PC-9 (cell line): ENCODE measurements around the gene SEL1L3. TPM values are rescaled to one million over a fixed set of nuclear protein-coding genes. Genes with fewer than 3 reads are reported as not detected.

Source experiments
- BruUV-seq: library from RNA; stranded (reverse); fragments of 400-500 nt; replicated peaks from 2 replicates; lab custom pipeline; 2021; lab: Mats Ljungman, UMichigan
- CTCF ChIA-PET: fragments of 300-600 bp; sonication (Branson Sonifier 250); formaldehyde crosslinking; loops from one replicate; lab custom pipeline; 2022; ENCODE audit warnings: antibody characterized with exemption; lab: Charles Lee
- POLR2A ChIA-PET: fragments of 300-600 bp; sonication (Branson Sonifier 250); formaldehyde crosslinking; loops from one replicate; lab custom pipeline; 2022; ENCODE audit warnings: antibody characterized with exemption; ENCODE audit not compliant: unreplicated experiment; lab: Charles Lee
- DNase-seq, 2 experiments: peaks; one replicate each; pipeline versions ENCODE4 v3.0.0 to v3.0.0-alpha.2; 2015 to 2022; ENCODE audit warnings: mixed read lengths in 1 of 2
- H2AFZ ChIP-seq: fragments of 200-600 bp; sonication (generic); 2 replicates; pipeline ENCODE4 v1.8.1; 2017; ENCODE audit warnings: antibody characterized with exemption
- H3F3A ChIP-seq: fragments of 200-600 bp; sonication (generic); 2 replicates; pipeline ENCODE4 v1.8.1; 2017; ENCODE audit warnings: antibody characterized with exemption, mild to moderate bottlenecking, low read depth; ENCODE audit not compliant: insufficient read depth
- H3K27ac ChIP-seq: fragments of 200-600 bp; sonication (generic); 2 replicates; pipeline ENCODE4 v1.6.1; 2016; ENCODE audit warnings: mixed run types
- H3K27me3 ChIP-seq: fragments of 200-600 bp; sonication (generic); 2 replicates; pipeline ENCODE4 v1.6.1; 2016; ENCODE audit warnings: low read depth, mixed run types; ENCODE audit not compliant: insufficient read depth
- H3K36me3 ChIP-seq: fragments of 200-600 bp; sonication (generic); 2 replicates; pipeline ENCODE4 v1.6.1; 2016; ENCODE audit warnings: low read depth, mixed run types
- H3K4me1 ChIP-seq: fragments of 200-600 bp; sonication (generic); replicated peaks from 2 replicates; pipeline ENCODE4 v1.6.1; 2016; ENCODE audit warnings: mixed run types; ENCODE audit not compliant: insufficient read depth
- H3K4me2 ChIP-seq: fragments of 200-600 bp; sonication (generic); 2 replicates; pipeline ENCODE4 v1.6.1; 2017; ENCODE audit warnings: mixed run types
- H3K4me3 ChIP-seq: fragments of 200-600 bp; sonication (generic); 2 replicates; pipeline ENCODE4 v1.6.1; 2016; ENCODE audit warnings: mixed run types
- H3K79me2 ChIP-seq: fragments of 200-600 bp; sonication (generic); 2 replicates; pipeline ENCODE4 v1.6.1; 2017; ENCODE audit warnings: low read depth, mixed run types
- H3K9me2 ChIP-seq: fragments of 200-600 bp; sonication (generic); 2 replicates; pipeline ENCODE4 v1.8.1; 2017; ENCODE audit warnings: mild to moderate bottlenecking; ENCODE audit not compliant: insufficient read depth
- H3K9me3 ChIP-seq: fragments of 200-600 bp; sonication (generic); 2 replicates; pipeline ENCODE4 v1.8.1; 2016; ENCODE audit warnings: low read depth; ENCODE audit not compliant: insufficient read depth
- H4K20me1 ChIP-seq: fragments of 200-600 bp; sonication (generic); 2 replicates; pipeline ENCODE4 v1.8.1; 2017; ENCODE audit not compliant: insufficient read depth
- EZH2 ChIP-seq: fragments of 200-600 bp; sonication (generic); IDR thresholded peaks from 2 replicates; pipeline ENCODE4 v1.8.0; 2017; ENCODE audit warnings: antibody characterized with exemption, low read depth
- intact Hi-C: fragments of 100-400 bp; cut with micrococcal nuclease; formaldehyde crosslinking; loops from one replicate; pipeline ENCODE4 v1.10.0; 2022; ENCODE audit not compliant: unreplicated experiment
- total RNA-seq: library from RNA; stranded (reverse); gene quantifications from 2 replicates; pipeline ENCODE4 v1.2.3, GENCODE V29; 2021
- TF ChIP-seq, protein P1 (sequence below): fragments of 200-600 bp; sonication (generic); conservative IDR thresholded peaks from 2 replicates; pipeline ENCODE4 v1.6.1; 2017; ENCODE audit warnings: mixed run types, antibody characterized with exemption, mild to moderate bottlenecking, moderate library complexity

The SEL1L3 gene
- total RNA-seq, 1 experiment from 2014 or later: 79.2 TPM

- peaks cover 16% of the 10 kb centered on the region; the same call in 1 of the 2 replicates for H3F3A ChIP-seq
- no peaks in the 10 kb centered on the region for H3K9me2 ChIP-seq
- H3K36me3 ChIP-seq: no peaks in the 10 kb centered on the region
- CTCF ChIA-PET: no interaction called here
- H3K4me1 ChIP-seq: peaks cover 21% of the 10 kb centered on the region
- no peak overlapping the region for H3K4me3 ChIP-seq
- no peak overlapping the region for H3K4me2 ChIP-seq
- POLR2A ChIA-PET: no interaction called here
- H3K27ac ChIP-seq: no peak overlapping the region
- no peak overlapping the region for H2AFZ ChIP-seq
- H3K27me3 ChIP-seq: no peaks in the 10 kb centered on the region
- BruUV-seq: no TSS peak
- peaks cover 20% of the 10 kb centered on the region for H3K79me2 ChIP-seq
- DNase-seq: no peak
- TF ChIP-seq, protein P1, sequence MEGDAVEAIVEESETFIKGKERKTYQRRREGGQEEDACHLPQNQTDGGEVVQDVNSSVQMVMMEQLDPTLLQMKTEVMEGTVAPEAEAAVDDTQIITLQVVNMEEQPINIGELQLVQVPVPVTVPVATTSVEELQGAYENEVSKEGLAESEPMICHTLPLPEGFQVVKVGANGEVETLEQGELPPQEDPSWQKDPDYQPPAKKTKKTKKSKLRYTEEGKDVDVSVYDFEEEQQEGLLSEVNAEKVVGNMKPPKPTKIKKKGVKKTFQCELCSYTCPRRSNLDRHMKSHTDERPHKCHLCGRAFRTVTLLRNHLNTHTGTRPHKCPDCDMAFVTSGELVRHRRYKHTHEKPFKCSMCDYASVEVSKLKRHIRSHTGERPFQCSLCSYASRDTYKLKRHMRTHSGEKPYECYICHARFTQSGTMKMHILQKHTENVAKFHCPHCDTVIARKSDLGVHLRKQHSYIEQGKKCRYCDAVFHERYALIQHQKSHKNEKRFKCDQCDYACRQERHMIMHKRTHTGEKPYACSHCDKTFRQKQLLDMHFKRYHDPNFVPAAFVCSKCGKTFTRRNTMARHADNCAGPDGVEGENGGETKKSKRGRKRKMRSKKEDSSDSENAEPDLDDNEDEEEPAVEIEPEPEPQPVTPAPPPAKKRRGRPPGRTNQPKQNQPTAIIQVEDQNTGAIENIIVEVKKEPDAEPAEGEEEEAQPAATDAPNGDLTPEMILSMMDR: no peak
- TF ChIP-seq EZH2: no peak
- no peaks in the 10 kb centered on the region for H3K9me3 ChIP-seq
- no peaks in the 10 kb centered on the region for H4K20me1 ChIP-seq
- intact Hi-C loops: no loop called here
Observed at GRCh38 chr4:25863831-25864418, 1.1 kb upstream of the SEL1L3 start.

DNA sequence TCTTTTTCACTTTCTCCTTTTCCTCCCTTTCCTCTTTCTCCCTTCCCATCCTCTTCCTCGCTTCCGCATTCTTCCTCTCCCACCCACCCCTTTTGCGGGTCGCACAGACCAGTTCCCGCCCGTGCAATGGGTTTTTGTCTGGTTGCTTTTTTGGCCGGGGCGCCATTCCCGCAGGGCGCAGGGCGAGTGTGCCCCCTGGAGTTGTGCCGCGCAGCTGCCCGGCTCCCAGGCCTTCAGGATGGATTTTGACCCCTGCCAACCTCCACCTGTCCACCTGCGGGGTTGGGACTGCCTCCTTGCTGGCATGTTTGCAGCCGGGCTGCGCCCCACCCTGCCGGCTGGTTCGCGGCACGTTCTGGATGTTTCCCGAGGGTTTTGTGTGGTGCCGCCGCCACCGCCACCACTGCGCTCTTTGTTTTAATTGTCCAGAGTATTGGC is 578 bp upstream of the SEL1L3 start:
- H2AFZ ChIP-seq: no peak overlapping the region
- POLR2A ChIA-PET: no interaction called here
- no peak for TF ChIP-seq EZH2
- TF ChIP-seq, protein P1: no peak
- CTCF ChIA-PET: no interaction called here
- no peak overlapping the region; the same call in 1 of the 2 replicates for H3K4me3 ChIP-seq
- peaks cover 16% of the 10 kb centered on the region; the same call in 1 of the 2 replicates for H3F3A ChIP-seq
- peak in 1 of 2 experiments; percentile 21 for DNase-seq
- BruUV-seq: TSS peak; percentile 31
- H3K9me3 ChIP-seq: no peaks in the 10 kb centered on the region
- H3K36me3 ChIP-seq: no peaks in the 10 kb centered on the region
- H4K20me1 ChIP-seq: no peaks in the 10 kb centered on the region
- peak overlapping the region; percentile 36; the same call in 1 of the 2 replicates for H3K4me2 ChIP-seq
- H3K9me2 ChIP-seq: no peaks in the 10 kb centered on the region
- peaks cover 22% of the 10 kb centered on the region for H3K79me2 ChIP-seq
- peaks cover 21% of the 10 kb centered on the region for H3K4me1 ChIP-seq
- intact Hi-C loops: no loop called here
- no peak overlapping the region for H3K27ac ChIP-seq
- H3K27me3 ChIP-seq: no peaks in the 10 kb centered on the region

GRCh38 chr4:25861951-25862410 is 807 bp downstream of the SEL1L3 start:
- Histone ChIP-seq H3K79me2 (peaks cover 32% of the 10 kb centered on the region), H2AFZ (peak overlapping the region; percentile 81), H3K9me3 (no peaks in the 10 kb centered on the region), H3K9me2 (no peaks in the 10 kb centered on the region), H3K4me2 (peak overlapping the region; percentile 89), H3K27me3 (no peaks in the 10 kb centered on the region), H3K4me3 (peak overlapping the region; percentile 86), H3K4me1 (peaks cover 21% of the 10 kb centered on the region), H3F3A (peaks cover 16% of the 10 kb centered on the region; the same call in 1 of the 2 replicates), H3K36me3 (no peaks in the 10 kb centered on the region), H4K20me1 (peaks cover 3% of the 10 kb centered on the region; the same call in 1 of the 2 replicates), H3K27ac (peak overlapping the region; percentile 72)
- TSS peak; percentile 46 for BruUV-seq
- CTCF ChIA-PET: interaction anchor here (0.6 kb wide), 1 partner anchor 931 kb away, joined by 3 read pairs; no protein-coding TSS in a partner anchor
- TF ChIP-seq, protein P1: no peak
- TF ChIP-seq EZH2: no peak
- POLR2A ChIA-PET: interaction anchor here (0.5 kb wide), 1 partner anchor 87 kb away, joined by 4 read pairs; no protein-coding TSS in a partner anchor
- DNase-seq: peak in 1 of 2 experiments; percentile 28
- intact Hi-C loops: no loop called here
